K562 (cell line): ENCODE data around the gene PEPD. TPM values are rescaled to one million over a fixed set of nuclear protein-coding genes. Genes with fewer than 3 reads are reported as not detected.

ENCODE experiments used
- BCOR ChIP-seq: fragments of 450-650 bp; IDR thresholded peaks from 2 replicates; pipeline ENCODE4 v1.6.1; 2016
- ESRRA ChIP-seq: fragments of 450-650 bp; IDR thresholded peaks from 2 replicates; pipeline ENCODE4 v1.6.1; 2014; ENCODE audit warnings: low read depth, mild to moderate bottlenecking, moderate library complexity, borderline replicate concordance
- MEF2A ChIP-seq: IDR thresholded peaks from 2 replicates; pipeline ENCODE4 v1.6.1; 2011; ENCODE audit warnings: low read depth, mild to moderate bottlenecking, low read length, moderate library complexity; ENCODE audit not compliant: control insufficient read depth
- SMARCA5 ChIP-seq: fragments of 450-650 bp; IDR thresholded peaks from 2 replicates; pipeline ENCODE4 v1.6.1; 2016
- SMC3 ChIP-seq: conservative IDR thresholded peaks from 2 replicates; pipeline ENCODE4 v1.6.1; 2011; ENCODE audit warnings: low read depth, low read length, improper control_type of control experiment; ENCODE audit not compliant: insufficient read depth
- STAG1 ChIP-seq: sonication (generic); formaldehyde crosslinking; IDR thresholded peaks from 2 replicates; pipeline ENCODE4 v1.5.0; 2020; ENCODE audit warnings: missing genetic modification reagents, borderline replicate concordance
- ZNF217 ChIP-seq: sonication (generic); formaldehyde crosslinking; IDR thresholded peaks from 2 replicates; pipeline ENCODE4 v1.8.0; 2022; ENCODE audit warnings: mild to moderate bottlenecking, missing genetic modification reagents
- polyA plus RNA-seq, 8 experiments: library from polyadenylated mRNA; depleted of rRNA in 4 of 8; stranded (reverse) in 5 of 8; unstranded in 3 of 8; fragments of >200 nt; fragmentation: Nextera tagmentation in 2 of 8; fragmentation: Illumina TruSeq in 1 of 8; extraction: Ambion mirVana in 2 of 8; extraction: Trizol in 1 of 8; gene quantifications; 2 replicates each; pipeline versions ENCODE4 v1.2.1 to v1.2.3, GENCODE V29; 2011 to 2014; ENCODE audit warnings: inconsistent platforms in 1 of 8, missing spikeins in 1 of 8
- total RNA-seq, 7 experiments: library from RNA; depleted of rRNA in 6 of 7; stranded (reverse); fragments of >200 nt in 6 of 7; fragmentation: Illumina TruSeq in 2 of 7; extraction: Trizol in 2 of 7; gene quantifications; 2 replicates each; pipeline versions ENCODE4 v1.2.1 to v1.2.3, GENCODE V29; 2011 to 2021; ENCODE audit warnings: low replicate concordance in 1 of 7
- TF ChIP-seq, protein P1 (sequence below): fragments of 250-450 bp; sonication (Bioruptor Pico); IDR thresholded peaks from 2 replicates; pipeline ENCODE4 v1.4.0; 2020; ENCODE audit warnings: borderline replicate concordance
- TF ChIP-seq, protein P2 (sequence below): fragments of 450-650 bp; IDR thresholded peaks from 2 replicates; pipeline ENCODE4 v1.6.1; 2018; ENCODE audit not compliant: partially characterized antibody
- TF ChIP-seq, protein P3 (sequence below): fragments of 450-650 bp; IDR thresholded peaks from 2 replicates; pipeline ENCODE4 v1.6.1; 2016; ENCODE audit warnings: mild to moderate bottlenecking, moderate library complexity

The PEPD gene
- total and polyA plus RNA-seq, 9 of the 15 experiments (the other 6 are each of a cell fraction or from before 2014, with no cell fraction given): 1.3 to 19.2 (median 16.0) TPM

DNA sequence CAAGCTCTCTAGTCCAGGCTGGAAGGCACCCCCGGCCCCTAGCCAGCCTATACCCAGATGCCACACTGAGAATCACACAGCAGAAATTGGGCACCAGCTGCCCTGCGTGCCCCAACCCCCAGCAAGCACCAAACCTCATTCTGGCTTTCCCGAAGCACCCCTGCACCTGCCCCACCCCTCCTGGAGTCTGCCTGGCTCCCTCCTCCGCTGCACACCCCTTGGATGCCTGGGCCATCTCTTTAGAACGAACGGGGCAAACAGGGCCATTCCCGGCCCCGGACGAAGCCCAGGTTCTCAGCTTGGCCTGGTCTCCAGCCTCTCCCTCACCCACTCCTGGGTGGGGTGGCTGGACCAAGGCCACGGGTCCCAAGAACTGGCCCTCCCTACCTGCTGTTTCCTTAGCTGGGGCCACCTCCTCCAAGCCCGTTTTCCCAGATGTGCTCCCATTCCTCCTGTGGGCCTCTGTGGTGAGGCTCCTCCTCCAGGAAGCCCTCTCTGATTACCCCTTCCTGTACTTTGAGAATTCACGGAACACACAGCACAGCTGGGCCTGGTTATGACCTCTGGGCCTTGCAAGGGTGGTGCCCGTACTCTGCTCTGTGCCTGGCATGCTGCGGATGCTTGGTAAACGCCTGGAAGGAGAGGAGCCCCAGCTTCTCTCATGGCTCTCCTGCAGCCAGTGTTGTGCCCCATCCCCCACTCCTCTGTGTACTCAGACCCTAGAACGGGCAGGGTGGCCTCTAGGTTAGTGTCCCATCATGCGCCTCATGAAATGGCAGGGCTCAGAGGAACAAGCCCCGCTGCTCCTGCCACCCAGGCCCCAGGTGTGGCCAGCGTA lies 126.6 kb downstream of the PEPD start (continued):
- TF ChIP-seq ESRRA: no peak
- TF ChIP-seq, protein P1, sequence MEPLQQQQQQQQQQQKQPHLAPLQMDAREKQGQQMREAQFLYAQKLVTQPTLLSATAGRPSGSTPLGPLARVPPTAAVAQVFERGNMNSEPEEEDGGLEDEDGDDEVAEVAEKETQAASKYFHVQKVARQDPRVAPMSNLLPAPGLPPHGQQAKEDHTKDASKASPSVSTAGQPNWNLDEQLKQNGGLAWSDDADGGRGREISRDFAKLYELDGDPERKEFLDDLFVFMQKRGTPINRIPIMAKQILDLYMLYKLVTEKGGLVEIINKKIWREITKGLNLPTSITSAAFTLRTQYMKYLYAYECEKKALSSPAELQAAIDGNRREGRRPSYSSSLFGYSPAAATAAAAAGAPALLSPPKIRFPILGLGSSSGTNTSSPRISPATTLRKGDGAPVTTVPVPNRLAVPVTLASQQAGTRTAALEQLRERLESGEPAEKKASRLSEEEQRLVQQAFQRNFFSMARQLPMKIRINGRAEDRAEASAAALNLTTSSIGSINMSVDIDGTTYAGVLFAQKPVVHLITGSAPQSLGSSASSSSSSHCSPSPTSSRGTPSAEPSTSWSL (CRISPR knock-in tag): no peak
- TF ChIP-seq, protein P2, sequence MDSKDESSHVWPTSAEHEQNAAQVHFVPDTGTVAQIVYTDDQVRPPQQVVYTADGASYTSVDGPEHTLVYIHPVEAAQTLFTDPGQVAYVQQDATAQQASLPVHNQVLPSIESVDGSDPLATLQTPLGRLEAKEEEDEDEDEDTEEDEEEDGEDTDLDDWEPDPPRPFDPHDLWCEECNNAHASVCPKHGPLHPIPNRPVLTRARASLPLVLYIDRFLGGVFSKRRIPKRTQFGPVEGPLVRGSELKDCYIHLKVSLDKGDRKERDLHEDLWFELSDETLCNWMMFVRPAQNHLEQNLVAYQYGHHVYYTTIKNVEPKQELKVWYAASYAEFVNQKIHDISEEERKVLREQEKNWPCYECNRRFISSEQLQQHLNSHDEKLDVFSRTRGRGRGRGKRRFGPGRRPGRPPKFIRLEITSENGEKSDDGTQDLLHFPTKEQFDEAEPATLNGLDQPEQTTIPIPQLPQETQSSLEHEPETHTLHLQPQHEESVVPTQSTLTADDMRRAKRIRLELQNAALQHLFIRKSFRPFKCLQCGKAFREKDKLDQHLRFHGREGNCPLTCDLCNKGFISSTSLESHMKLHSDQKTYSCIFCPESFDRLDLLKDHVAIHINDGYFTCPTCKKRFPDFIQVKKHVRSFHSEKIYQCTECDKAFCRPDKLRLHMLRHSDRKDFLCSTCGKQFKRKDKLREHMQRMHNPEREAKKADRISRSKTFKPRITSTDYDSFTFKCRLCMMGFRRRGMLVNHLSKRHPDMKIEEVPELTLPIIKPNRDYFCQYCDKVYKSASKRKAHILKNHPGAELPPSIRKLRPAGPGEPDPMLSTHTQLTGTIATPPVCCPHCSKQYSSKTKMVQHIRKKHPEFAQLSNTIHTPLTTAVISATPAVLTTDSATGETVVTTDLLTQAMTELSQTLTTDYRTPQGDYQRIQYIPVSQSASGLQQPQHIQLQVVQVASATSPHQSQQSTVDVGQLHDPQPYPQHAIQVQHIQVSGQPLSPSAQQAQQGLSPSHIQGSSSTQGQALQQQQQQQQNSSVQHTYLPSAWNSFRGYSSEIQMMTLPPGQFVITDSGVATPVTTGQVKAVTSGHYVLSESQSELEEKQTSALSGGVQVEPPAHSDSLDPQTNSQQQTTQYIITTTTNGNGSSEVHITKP: no peak
- no peak for TF ChIP-seq ZNF217 (CRISPR knock-in tag)
- peak; percentile 53; the same call in 1 of the 2 replicates for TF ChIP-seq SMARCA5
- TF ChIP-seq SMC3: no peak
- TF ChIP-seq MEF2A: no peak
- peak; percentile 61; the same call in 1 of the 2 replicates for TF ChIP-seq BCOR
- TF ChIP-seq, protein P3, sequence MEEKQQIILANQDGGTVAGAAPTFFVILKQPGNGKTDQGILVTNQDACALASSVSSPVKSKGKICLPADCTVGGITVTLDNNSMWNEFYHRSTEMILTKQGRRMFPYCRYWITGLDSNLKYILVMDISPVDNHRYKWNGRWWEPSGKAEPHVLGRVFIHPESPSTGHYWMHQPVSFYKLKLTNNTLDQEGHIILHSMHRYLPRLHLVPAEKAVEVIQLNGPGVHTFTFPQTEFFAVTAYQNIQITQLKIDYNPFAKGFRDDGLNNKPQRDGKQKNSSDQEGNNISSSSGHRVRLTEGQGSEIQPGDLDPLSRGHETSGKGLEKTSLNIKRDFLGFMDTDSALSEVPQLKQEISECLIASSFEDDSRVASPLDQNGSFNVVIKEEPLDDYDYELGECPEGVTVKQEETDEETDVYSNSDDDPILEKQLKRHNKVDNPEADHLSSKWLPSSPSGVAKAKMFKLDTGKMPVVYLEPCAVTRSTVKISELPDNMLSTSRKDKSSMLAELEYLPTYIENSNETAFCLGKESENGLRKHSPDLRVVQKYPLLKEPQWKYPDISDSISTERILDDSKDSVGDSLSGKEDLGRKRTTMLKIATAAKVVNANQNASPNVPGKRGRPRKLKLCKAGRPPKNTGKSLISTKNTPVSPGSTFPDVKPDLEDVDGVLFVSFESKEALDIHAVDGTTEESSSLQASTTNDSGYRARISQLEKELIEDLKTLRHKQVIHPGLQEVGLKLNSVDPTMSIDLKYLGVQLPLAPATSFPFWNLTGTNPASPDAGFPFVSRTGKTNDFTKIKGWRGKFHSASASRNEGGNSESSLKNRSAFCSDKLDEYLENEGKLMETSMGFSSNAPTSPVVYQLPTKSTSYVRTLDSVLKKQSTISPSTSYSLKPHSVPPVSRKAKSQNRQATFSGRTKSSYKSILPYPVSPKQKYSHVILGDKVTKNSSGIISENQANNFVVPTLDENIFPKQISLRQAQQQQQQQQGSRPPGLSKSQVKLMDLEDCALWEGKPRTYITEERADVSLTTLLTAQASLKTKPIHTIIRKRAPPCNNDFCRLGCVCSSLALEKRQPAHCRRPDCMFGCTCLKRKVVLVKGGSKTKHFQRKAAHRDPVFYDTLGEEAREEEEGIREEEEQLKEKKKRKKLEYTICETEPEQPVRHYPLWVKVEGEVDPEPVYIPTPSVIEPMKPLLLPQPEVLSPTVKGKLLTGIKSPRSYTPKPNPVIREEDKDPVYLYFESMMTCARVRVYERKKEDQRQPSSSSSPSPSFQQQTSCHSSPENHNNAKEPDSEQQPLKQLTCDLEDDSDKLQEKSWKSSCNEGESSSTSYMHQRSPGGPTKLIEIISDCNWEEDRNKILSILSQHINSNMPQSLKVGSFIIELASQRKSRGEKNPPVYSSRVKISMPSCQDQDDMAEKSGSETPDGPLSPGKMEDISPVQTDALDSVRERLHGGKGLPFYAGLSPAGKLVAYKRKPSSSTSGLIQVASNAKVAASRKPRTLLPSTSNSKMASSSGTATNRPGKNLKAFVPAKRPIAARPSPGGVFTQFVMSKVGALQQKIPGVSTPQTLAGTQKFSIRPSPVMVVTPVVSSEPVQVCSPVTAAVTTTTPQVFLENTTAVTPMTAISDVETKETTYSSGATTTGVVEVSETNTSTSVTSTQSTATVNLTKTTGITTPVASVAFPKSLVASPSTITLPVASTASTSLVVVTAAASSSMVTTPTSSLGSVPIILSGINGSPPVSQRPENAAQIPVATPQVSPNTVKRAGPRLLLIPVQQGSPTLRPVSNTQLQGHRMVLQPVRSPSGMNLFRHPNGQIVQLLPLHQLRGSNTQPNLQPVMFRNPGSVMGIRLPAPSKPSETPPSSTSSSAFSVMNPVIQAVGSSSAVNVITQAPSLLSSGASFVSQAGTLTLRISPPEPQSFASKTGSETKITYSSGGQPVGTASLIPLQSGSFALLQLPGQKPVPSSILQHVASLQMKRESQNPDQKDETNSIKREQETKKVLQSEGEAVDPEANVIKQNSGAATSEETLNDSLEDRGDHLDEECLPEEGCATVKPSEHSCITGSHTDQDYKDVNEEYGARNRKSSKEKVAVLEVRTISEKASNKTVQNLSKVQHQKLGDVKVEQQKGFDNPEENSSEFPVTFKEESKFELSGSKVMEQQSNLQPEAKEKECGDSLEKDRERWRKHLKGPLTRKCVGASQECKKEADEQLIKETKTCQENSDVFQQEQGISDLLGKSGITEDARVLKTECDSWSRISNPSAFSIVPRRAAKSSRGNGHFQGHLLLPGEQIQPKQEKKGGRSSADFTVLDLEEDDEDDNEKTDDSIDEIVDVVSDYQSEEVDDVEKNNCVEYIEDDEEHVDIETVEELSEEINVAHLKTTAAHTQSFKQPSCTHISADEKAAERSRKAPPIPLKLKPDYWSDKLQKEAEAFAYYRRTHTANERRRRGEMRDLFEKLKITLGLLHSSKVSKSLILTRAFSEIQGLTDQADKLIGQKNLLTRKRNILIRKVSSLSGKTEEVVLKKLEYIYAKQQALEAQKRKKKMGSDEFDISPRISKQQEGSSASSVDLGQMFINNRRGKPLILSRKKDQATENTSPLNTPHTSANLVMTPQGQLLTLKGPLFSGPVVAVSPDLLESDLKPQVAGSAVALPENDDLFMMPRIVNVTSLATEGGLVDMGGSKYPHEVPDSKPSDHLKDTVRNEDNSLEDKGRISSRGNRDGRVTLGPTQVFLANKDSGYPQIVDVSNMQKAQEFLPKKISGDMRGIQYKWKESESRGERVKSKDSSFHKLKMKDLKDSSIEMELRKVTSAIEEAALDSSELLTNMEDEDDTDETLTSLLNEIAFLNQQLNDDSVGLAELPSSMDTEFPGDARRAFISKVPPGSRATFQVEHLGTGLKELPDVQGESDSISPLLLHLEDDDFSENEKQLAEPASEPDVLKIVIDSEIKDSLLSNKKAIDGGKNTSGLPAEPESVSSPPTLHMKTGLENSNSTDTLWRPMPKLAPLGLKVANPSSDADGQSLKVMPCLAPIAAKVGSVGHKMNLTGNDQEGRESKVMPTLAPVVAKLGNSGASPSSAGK: no peak
- TF ChIP-seq STAG1 (CRISPR knock-in tag): no peak
